ENCODE data around the gene NIPAL3.

- TF ChIP-seq CTCF (IDR thresholded peaks at IDR 0.05 in 4 of 5, conservative IDR thresholded peaks at IDR 0.05 in 1 of 5), result no peak
- TF ChIP-seq POLR2A (IDR thresholded peaks at IDR 0.05), result no peak
Measured at GRCh38 chr1:24477309-24477708, 61.7 kb downstream of the NIPAL3 start.
